ENCODE measurements around the gene FBXO3. TPM values are rescaled to one million over a fixed set of nuclear protein-coding genes. Genes with fewer than 3 reads are reported as not detected.

FBXO3 gene
- total and polyA plus RNA-seq, 2 experiments from 2014 or later, result 12.5 to 28.4 TPM

DNA sequence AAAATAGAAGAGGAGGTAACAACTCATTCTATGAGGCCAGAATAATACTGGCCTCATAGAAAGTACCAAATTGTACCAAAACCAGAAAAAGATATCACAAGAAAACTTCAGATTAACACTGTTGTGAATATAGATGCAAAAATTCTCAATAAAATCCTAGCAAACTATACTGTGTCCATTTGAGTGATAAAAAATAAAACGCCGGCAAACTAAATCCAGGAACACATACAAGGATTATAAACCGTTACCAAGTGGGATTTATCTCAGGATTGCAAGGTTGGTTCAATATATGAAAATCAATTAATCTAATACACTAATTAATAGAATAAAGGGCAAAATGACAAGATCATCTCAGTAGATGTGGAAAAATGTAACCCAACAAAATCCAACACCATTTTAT, 23.6 kb upstream of the FBXO3 start:
- H3K36me3 ChIP-seq (ENCODE audit: insufficient read depth), result no peaks in the 10 kb centered on the region
- H3K79me2 ChIP-seq (replicated peaks; ENCODE audit: insufficient read depth), result no peaks in the 10 kb centered on the region
- no peak overlapping the region for H3K4me3 ChIP-seq
- H4K20me1 ChIP-seq (replicated peaks; ENCODE audit: insufficient read depth), result no peaks in the 10 kb centered on the region
- H3K4me3 Mint-ChIP-seq, result no peak overlapping the region
- TF ChIP-seq, protein P1, sequence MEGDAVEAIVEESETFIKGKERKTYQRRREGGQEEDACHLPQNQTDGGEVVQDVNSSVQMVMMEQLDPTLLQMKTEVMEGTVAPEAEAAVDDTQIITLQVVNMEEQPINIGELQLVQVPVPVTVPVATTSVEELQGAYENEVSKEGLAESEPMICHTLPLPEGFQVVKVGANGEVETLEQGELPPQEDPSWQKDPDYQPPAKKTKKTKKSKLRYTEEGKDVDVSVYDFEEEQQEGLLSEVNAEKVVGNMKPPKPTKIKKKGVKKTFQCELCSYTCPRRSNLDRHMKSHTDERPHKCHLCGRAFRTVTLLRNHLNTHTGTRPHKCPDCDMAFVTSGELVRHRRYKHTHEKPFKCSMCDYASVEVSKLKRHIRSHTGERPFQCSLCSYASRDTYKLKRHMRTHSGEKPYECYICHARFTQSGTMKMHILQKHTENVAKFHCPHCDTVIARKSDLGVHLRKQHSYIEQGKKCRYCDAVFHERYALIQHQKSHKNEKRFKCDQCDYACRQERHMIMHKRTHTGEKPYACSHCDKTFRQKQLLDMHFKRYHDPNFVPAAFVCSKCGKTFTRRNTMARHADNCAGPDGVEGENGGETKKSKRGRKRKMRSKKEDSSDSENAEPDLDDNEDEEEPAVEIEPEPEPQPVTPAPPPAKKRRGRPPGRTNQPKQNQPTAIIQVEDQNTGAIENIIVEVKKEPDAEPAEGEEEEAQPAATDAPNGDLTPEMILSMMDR (conservative IDR thresholded peaks at IDR 0.05; ENCODE audit: low read depth in 2 of 2), result no peak
- TF ChIP-seq JUNB (IDR thresholded peaks at IDR 0.05; ENCODE audit: unreplicated experiment), result no peak
- TF ChIP-seq EZH2phosphoT487 (IDR thresholded peaks at IDR 0.05; ENCODE audit: unreplicated experiment), result no peak
- no peak for TF ChIP-seq ZNF114 (CRISPR knock-in tag; IDR thresholded peaks at IDR 0.05)
- TF ChIP-seq, protein P2, sequence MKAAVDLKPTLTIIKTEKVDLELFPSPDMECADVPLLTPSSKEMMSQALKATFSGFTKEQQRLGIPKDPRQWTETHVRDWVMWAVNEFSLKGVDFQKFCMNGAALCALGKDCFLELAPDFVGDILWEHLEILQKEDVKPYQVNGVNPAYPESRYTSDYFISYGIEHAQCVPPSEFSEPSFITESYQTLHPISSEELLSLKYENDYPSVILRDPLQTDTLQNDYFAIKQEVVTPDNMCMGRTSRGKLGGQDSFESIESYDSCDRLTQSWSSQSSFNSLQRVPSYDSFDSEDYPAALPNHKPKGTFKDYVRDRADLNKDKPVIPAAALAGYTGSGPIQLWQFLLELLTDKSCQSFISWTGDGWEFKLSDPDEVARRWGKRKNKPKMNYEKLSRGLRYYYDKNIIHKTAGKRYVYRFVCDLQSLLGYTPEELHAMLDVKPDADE (IDR thresholded peaks at IDR 0.05), result no peak
- TF ChIP-seq ZNF331 (CRISPR knock-in tag; IDR thresholded peaks at IDR 0.05; ENCODE audit: low read depth), result no peak
- TF ChIP-seq, protein P3, sequence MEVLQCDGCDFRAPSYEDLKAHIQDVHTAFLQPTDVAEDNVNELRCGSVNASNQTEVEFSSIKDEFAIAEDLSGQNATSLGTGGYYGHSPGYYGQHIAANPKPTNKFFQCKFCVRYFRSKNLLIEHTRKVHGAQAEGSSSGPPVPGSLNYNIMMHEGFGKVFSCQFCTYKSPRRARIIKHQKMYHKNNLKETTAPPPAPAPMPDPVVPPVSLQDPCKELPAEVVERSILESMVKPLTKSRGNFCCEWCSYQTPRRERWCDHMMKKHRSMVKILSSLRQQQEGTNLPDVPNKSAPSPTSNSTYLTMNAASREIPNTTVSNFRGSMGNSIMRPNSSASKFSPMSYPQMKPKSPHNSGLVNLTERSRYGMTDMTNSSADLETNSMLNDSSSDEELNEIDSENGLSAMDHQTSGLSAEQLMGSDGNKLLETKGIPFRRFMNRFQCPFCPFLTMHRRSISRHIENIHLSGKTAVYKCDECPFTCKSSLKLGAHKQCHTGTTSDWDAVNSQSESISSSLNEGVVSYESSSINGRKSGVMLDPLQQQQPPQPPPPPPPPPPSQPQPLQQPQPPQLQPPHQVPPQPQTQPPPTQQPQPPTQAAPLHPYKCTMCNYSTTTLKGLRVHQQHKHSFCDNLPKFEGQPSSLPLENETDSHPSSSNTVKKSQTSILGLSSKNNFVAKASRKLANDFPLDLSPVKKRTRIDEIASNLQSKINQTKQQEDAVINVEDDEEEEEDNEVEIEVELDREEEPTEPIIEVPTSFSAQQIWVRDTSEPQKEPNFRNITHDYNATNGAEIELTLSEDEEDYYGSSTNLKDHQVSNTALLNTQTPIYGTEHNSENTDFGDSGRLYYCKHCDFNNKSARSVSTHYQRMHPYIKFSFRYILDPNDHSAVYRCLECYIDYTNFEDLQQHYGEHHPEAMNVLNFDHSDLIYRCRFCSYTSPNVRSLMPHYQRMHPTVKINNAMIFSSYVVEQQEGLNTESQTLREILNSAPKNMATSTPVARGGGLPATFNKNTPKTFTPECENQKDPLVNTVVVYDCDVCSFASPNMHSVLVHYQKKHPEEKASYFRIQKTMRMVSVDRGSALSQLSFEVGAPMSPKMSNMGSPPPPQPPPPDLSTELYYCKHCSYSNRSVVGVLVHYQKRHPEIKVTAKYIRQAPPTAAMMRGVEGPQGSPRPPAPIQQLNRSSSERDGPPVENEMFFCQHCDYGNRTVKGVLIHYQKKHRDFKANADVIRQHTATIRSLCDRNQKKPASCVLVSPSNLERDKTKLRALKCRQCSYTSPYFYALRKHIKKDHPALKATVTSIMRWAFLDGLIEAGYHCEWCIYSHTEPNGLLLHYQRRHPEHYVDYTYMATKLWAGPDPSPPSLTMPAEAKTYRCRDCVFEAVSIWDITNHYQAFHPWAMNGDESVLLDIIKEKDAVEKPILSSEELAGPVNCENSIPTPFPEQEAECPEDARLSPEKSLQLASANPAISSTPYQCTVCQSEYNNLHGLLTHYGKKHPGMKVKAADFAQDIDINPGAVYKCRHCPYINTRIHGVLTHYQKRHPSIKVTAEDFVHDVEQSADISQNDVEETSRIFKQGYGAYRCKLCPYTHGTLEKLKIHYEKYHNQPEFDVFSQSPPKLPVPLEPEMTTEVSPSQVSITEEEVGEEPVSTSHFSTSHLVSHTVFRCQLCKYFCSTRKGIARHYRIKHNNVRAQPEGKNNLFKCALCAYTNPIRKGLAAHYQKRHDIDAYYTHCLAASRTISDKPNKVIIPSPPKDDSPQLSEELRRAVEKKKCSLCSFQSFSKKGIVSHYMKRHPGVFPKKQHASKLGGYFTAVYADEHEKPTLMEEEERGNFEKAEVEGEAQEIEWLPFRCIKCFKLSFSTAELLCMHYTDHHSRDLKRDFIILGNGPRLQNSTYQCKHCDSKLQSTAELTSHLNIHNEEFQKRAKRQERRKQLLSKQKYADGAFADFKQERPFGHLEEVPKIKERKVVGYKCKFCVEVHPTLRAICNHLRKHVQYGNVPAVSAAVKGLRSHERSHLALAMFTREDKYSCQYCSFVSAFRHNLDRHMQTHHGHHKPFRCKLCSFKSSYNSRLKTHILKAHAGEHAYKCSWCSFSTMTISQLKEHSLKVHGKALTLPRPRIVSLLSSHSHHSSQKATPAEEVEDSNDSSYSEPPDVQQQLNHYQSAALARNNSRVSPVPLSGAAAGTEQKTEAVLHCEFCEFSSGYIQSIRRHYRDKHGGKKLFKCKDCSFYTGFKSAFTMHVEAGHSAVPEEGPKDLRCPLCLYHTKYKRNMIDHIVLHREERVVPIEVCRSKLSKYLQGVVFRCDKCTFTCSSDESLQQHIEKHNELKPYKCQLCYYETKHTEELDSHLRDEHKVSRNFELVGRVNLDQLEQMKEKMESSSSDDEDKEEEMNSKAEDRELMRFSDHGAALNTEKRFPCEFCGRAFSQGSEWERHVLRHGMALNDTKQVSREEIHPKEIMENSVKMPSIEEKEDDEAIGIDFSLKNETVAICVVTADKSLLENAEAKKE (CRISPR knock-in tag; IDR thresholded peaks at IDR 0.05), result no peak
- no peak for TF ChIP-seq EZH2 (IDR thresholded peaks at IDR 0.05; ENCODE audit: low read depth, unreplicated experiment)
- TF ChIP-seq, protein P4, sequence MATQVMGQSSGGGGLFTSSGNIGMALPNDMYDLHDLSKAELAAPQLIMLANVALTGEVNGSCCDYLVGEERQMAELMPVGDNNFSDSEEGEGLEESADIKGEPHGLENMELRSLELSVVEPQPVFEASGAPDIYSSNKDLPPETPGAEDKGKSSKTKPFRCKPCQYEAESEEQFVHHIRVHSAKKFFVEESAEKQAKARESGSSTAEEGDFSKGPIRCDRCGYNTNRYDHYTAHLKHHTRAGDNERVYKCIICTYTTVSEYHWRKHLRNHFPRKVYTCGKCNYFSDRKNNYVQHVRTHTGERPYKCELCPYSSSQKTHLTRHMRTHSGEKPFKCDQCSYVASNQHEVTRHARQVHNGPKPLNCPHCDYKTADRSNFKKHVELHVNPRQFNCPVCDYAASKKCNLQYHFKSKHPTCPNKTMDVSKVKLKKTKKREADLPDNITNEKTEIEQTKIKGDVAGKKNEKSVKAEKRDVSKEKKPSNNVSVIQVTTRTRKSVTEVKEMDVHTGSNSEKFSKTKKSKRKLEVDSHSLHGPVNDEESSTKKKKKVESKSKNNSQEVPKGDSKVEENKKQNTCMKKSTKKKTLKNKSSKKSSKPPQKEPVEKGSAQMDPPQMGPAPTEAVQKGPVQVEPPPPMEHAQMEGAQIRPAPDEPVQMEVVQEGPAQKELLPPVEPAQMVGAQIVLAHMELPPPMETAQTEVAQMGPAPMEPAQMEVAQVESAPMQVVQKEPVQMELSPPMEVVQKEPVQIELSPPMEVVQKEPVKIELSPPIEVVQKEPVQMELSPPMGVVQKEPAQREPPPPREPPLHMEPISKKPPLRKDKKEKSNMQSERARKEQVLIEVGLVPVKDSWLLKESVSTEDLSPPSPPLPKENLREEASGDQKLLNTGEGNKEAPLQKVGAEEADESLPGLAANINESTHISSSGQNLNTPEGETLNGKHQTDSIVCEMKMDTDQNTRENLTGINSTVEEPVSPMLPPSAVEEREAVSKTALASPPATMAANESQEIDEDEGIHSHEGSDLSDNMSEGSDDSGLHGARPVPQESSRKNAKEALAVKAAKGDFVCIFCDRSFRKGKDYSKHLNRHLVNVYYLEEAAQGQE (IDR thresholded peaks at IDR 0.05; ENCODE audit: unreplicated experiment), result no peak
- TF ChIP-seq STAT1 (IDR thresholded peaks at IDR 0.05; ENCODE audit: unreplicated experiment), result no peak
- TF ChIP-seq POLR2AphosphoS5 (IDR thresholded peaks at IDR 0.05; ENCODE audit: low read depth), result no peak
- TF ChIP-seq CREB1 (CRISPR knock-in tag; IDR thresholded peaks at IDR 0.05; ENCODE audit: low read depth), result no peak
- TF ChIP-seq NANOG (IDR thresholded peaks at IDR 0.05; ENCODE audit: borderline replicate concordance), result no peak
- H3K27ac ChIP-seq (ENCODE audit: low read depth), result no peak overlapping the region
- no peaks in the 10 kb centered on the region for H3K36me3 Mint-ChIP-seq (ENCODE audit: low read depth)
- H3K27me3 Mint-ChIP-seq (ENCODE audit: insufficient read depth, low read depth, poor library complexity), result peaks cover 2% of the 10 kb centered on the region
- peaks cover 4% of the 10 kb centered on the region; the same call in 2 of the 3 replicates for H3K4me1 Mint-ChIP-seq
- H3K27ac Mint-ChIP-seq, result no peak overlapping the region
- no peaks in the 10 kb centered on the region for H3K9me2 ChIP-seq (ENCODE audit: insufficient read depth)
- DNase-seq (ENCODE audit: low spot score), result no peak
- peaks cover 25% of the 10 kb centered on the region for H3K27me3 ChIP-seq (ENCODE audit: insufficient read depth)
- 0 out of 2 replicates have a peak, but pooled peaks cover 4% of the 10 kb centered on the region for H3K4me1 ChIP-seq (ENCODE audit: insufficient read depth)
- no peaks in the 10 kb centered on the region for H3K9me3 Mint-ChIP-seq
- no peak overlapping the region for H3K4me2 ChIP-seq
- no peak for ATAC-seq
- H2AFZ ChIP-seq, result no peak overlapping the region
- H3F3A ChIP-seq (replicated peaks; ENCODE audit: low read depth), result no peaks in the 10 kb centered on the region
